GM21515 (cell line): ENCODE results near the gene HOXD4.

ENCODE experiments used
- ATAC-seq: cut with Tn5 transposase; IDR thresholded peaks from one replicate; pipeline ENCODE4 v1.9.1; 2021; ENCODE audit not compliant: unreplicated experiment

Gene HOXD4

GRCh38 chr2:176151442-176152287 is at the start of gene HOXD4:
Gene HOXD4 (plus strand): TSS chr2:176151550. CDS start chr2:176151634, 84 bp downstream.
- no peak for ATAC-seq

- no peak for ATAC-seq
Measured at GRCh38 chr2:176101842-176102241, 49.5 kb upstream of the HOXD4 start.

- ATAC-seq, result no peak
Measured at GRCh38 chr2:176102309-176102866, 49.0 kb upstream of the HOXD4 start.

GRCh38 chr2:176103194-176103593 is 48.2 kb upstream of the HOXD4 start:
- no peak for ATAC-seq

GRCh38 chr2:176103742-176104315 is 47.5 kb upstream of the HOXD4 start:
- ATAC-seq, result no peak

- no peak for ATAC-seq
Measured at GRCh38 chr2:176104316-176105077, 46.9 kb upstream of the HOXD4 start.

- ATAC-seq, result no peak
Measured at GRCh38 chr2:176105078-176105729, 46.1 kb upstream of the HOXD4 start.

GRCh38 chr2:176105730-176106580 is 45.4 kb upstream of the HOXD4 start:
- ATAC-seq, result no peak

- no peak for ATAC-seq
Measured at GRCh38 chr2:176106581-176107539, 44.5 kb upstream of the HOXD4 start, which contains the start of gene HOXD11. Gene HOXD11 (plus strand): TSS chr2:176107280. CDS start chr2:176107356, 76 bp downstream.

GRCh38 chr2:176107731-176108181 is 43.6 kb upstream of the HOXD4 start:
- no peak for ATAC-seq

GRCh38 chr2:176109192-176109901 is 42.0 kb upstream of the HOXD4 start:
- ATAC-seq, result no peak

- no peak for ATAC-seq
Measured at GRCh38 chr2:176109946-176110345, 41.4 kb upstream of the HOXD4 start.

GRCh38 chr2:176110415-176111308 is 40.7 kb upstream of the HOXD4 start:
- ATAC-seq, result no peak

- no peak for ATAC-seq
Measured at GRCh38 chr2:176111309-176111663, 40.1 kb upstream of the HOXD4 start.

- ATAC-seq, result no peak
Measured at GRCh38 chr2:176111846-176112374, 39.4 kb upstream of the HOXD4 start.

- no peak for ATAC-seq
Measured at GRCh38 chr2:176112375-176113302, 38.7 kb upstream of the HOXD4 start.
